HG03439 (cell line): ENCODE results near the gene DDX28.
"Not testable (repeated sequence)": the region's sequence is repeated elsewhere in the genome, so short reads cannot be mapped to it uniquely, and the experiment has no call there.

Experiments
- ATAC-seq: cut with Tn5 transposase; IDR thresholded peaks from one replicate; pipeline ENCODE4 v1.9.1; 2021; ENCODE audit warnings: mild to moderate bottlenecking, moderate library complexity; ENCODE audit not compliant: unreplicated experiment

Gene DDX28

GRCh38 chr16:68040506-68041288, 17.7 kb upstream of the DDX28 start:
- peak; percentile 85 for ATAC-seq

GRCh38 chr16:68037841-68038597, 15.0 kb upstream of the DDX28 start:
- no peak for ATAC-seq

GRCh38 chr16:68035227-68035626, 12.2 kb upstream of the DDX28 start:
- ATAC-seq = no peak

DNA sequence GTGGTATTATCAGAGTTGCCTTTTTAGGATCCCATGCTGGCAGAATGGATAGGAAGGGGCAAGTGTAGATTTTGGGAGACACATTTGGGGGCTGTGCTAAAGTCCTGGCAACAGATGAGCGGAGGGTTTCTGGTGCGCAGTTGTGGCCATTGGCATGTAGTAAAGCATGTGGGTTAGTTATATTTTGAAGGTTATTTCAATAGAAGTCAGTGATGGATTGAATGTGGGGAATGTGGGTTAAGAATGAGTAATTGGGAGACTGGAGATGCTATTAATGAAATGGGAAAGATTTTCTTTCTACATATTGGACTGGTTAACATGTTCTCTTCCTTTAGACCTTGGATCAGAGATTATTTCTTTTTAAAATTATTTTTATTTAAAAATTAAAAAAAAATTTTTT, 10.1 kb upstream of the DDX28 start:
- no peak for ATAC-seq

GRCh38 chr16:68031951-68032350, 8.9 kb upstream of the DDX28 start:
- ATAC-seq = no peak

GRCh38 chr16:68030108-68030507, 7.1 kb upstream of the DDX28 start:
- ATAC-seq = not testable (repeated sequence)

DNA sequence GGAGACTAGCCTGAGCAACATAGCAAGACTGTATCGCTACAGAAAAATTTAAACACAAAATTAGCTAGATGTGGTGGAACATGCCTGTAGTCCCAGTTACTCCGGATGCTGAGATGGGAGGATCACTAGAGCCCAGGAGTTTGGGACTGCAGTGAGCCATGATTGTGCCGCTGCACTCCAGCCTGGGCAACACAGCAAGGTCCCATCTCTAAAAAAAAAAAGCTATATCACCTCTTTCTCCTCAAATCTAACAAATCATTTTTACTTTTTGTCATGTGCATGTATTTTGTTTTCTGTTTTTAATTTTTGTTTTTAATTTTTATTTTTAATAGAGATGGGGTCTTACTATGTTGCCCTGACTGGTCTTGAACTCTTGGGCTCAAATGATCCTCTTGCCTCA, 6.0 kb upstream of the DDX28 start:
- ATAC-seq = no peak

DNA sequence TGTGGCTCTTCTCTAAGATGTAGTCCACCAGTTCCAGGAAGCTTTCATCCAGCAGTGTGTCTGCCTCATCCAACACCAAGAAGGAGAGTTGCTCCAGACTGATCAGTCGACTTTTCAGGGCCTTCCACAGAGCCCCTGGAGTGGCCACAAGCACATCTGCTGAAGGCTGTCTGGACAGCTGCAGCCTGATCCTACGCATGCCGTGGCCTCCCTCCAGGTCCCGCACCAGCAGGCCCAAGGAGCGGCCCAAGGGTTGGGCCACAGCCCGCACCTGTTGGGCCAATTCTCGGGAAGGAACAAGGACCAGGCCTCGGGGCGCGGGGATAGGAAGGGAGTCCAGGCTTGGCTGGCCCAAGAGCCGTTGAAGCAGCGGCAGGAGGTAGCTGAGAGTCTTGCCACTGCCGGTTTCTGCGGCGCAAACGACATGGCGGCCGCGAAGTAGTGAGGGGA, 729 bp downstream of the DDX28 start:
- peak; percentile 12 for ATAC-seq

DNA sequence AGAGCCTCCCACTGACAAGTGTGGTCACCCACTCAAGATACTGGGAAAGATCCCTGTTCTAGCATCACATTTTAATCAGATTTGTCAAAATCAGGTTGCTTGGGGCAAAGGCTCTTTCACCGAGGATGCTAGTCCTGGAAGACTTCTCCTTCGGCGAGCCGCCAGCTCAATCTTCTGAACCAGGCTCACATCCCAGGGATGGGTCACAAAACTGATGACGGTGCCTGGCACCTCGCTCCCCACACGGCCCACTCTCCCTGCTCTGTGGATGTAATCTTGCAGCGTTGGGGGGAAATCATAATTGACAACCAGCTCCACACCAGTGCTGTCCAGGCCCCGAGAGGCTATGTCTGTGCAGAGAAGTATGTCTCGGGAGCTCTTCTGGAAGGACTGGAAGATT, 1.5 kb downstream of the DDX28 start:
- ATAC-seq = no peak

GRCh38 chr16:68019167-68019680, 3.8 kb downstream of the DDX28 start:
- ATAC-seq = no peak

GRCh38 chr16:68015681-68016080, 7.4 kb downstream of the DDX28 start, which contains the start of gene DPEP2NB:
DPEP2NB (minus strand) TSS chr16:68015911; CDS start chr16:68015770, 141 bp downstream.
- no peak for ATAC-seq

DNA sequence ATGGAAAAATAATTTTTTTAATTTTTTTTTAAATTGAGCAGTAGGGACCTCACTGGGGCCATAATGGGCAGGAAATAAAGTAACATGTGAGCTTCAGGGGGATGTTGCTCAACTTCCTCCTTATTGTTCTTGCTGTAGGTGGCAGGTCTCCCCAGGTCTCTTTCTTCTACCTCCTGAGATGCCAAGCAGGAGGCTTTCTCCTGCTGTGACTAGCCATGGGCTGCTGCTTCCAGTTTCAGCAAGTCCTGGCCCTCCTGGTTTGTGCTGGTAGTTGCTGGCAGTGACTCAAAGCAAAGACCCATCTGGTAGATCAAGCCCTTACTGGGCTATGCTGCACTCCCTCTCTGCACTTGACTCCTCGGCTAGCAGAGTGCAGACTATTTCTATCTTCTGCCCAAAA, 9.6 kb downstream of the DDX28 start:
- no peak for ATAC-seq

GRCh38 chr16:68009872-68010271, 13.2 kb downstream of the DDX28 start:
- not testable (repeated sequence) for ATAC-seq

DNA sequence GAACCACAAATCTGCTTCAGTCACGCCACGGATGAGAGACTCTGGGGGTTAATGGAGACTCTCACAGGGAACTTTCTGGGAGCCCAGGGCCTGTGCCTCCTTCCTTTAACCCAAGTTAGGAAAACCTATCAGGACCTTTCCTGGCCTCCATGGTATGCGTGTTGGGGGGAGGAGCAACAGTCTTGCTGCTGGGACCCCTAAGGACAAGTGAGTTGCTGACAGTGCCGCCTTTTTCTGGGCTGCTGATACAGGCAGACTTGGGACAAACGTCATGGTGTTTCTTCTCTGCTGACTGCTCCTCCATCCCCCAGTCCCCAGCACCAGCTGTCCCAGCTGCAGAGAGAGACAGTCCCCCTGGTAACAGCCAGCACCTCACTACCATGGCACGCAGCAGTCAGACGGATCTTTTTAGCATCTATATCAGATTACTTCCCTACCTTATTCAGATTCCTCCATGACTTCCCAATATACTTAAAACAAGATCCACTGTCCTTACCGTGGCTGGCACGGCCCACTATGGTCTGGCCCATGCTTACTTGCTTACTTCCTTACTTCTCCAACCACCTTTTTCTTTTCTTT, 13.8 kb downstream of the DDX28 start:
- no peak for ATAC-seq

DNA sequence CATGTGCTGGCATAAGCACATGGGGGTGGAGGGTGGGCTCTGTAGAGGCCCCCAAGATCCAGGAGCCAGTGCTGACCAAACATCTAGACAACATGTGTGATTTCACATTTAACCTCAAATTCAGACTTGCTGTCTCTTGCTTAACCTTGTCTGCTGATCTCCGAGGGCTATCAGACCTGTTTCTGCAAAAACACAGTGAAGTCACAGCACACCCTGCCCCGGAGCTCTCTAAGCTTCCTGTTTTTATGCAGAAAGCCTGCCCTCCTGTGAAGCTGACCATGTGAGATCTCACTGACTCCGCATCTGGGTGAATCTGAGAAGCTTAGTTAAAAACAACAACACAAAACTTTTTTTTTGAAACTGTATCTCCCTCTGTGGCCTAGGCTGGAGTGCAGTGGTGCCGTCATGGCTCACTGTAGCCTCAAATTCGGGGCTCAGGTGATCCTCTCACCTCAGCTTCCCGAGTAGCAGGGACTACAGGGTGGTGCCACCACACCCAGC, 17.2 kb downstream of the DDX28 start:
- ATAC-seq = no peak

- no peak for ATAC-seq
Measured at GRCh38 chr16:68005211-68005610, 17.8 kb downstream of the DDX28 start.

DNA sequence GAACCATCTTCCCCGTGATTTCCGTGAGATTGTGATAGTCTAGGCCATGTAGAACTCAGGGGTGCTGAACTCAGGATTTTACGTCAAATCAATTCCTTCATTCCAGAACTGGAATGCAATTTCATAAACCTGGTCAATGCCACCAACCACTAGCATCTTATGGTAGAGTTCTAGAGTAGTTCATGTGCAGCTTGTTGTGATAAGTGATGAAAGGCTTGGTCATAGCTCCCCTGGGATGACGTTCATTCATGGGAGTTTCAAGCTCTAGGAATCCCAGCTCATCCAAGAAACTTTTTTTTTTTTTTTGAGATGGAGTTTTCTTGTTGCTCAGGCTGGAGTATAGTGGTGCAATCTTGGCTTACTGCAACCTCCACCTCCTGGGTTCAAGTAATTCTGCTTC, 20.0 kb downstream of the DDX28 start:
- ATAC-seq = no peak

DNA sequence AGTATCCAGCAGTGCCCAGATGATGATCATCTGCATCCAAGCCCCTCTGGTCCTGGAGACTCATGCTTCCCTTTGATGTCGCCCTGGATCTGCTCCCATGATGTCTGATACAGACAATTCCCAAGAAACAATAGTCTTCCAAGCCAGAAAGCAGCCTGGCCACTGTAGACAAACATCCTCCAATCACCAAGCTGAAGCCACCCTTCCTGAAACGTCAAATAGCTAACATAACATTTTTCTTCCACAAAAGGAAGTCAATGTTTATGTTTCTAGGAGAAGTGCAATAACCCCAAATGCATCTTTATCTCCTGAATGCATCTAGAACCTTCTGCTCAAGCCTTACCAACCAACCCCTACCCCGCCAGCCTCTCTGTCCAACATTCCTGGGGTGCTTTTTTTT, 22.6 kb downstream of the DDX28 start:
- ATAC-seq = no peak

DNA sequence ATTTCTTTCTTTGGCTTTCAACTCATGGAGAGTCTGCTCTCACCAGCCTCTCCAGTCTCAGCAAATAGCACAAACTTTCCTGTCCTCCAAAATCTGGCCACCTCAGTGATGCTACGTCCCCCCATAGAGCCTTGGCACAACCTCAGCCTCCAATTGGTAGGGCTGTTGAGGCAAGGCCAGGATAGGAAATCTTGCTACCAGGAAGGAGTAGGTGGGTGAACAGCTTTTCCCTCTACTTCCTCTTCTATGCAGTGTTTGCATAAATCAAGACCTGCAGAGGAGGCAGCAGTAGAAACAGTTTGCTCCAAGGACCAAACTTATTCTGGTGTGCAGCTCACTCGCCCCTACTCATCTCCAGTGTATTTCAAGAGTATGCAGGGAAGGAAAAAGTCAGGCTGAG, 23.0 kb downstream of the DDX28 start:
- no peak for ATAC-seq

GRCh38 chr16:67998779-67999688, 24.0 kb downstream of the DDX28 start, which contains the start of gene DPEP2:
DPEP2 (minus strand) TSS chr16:67999484; CDS start chr16:67993212, 6,272 bp downstream.
- not testable (repeated sequence) for ATAC-seq
